Prostate gland (tissue), 2 donors: ENCODE measurements around the gene FNBP1. TPM values are rescaled to one million over a fixed set of nuclear protein-coding genes. Genes with fewer than 3 reads are reported as not detected.

Experiments used
- DNase-seq: peaks from one replicate; pipeline ENCODE4 v3.0.0-alpha.2; 2019; ENCODE audit warnings: low spot score
- H3K27ac ChIP-seq, 2 donors: fragments of 200-600 bp; sonication (generic); 2 replicates each; pipeline ENCODE4 v1.5.1; 2017 to 2019
- H3K27me3 ChIP-seq: fragments of 200-600 bp; sonication (generic); replicated peaks from 2 replicates; pipeline ENCODE4 v1.5.1; 2019; ENCODE audit not compliant: insufficient read depth
- H3K36me3 ChIP-seq, 2 donors: fragments of 200-600 bp; sonication (generic); 1 replicate in 1 of 2; 2 replicates in 1 of 2; pipeline versions ENCODE4 v1.5.1 to v1.8.1; 2017 to 2019
- H3K4me1 ChIP-seq: fragments of 200-600 bp; sonication (generic); replicated peaks from 2 replicates; pipeline ENCODE4 v1.5.1; 2019
- H3K4me3 ChIP-seq, 2 donors: fragments of 200-600 bp; sonication (generic); 2 replicates each; pipeline ENCODE4 v1.5.1; 2017 to 2019
- H3K9me3 ChIP-seq: fragments of 200-600 bp; sonication (generic); 2 replicates; pipeline ENCODE4 v1.5.1; 2017
- POLR2A ChIP-seq: fragments of 450-650 bp; IDR thresholded peaks from one replicate; pipeline ENCODE4 v1.6.1; 2016; ENCODE audit warnings: antibody characterized with exemption, mild to moderate bottlenecking
- POLR2AphosphoS5 ChIP-seq: sonication (generic); formaldehyde crosslinking; IDR thresholded peaks from one replicate; pipeline ENCODE4 v1.6.1; 2017; ENCODE audit warnings: antibody characterized with exemption
- WGBS: methylation state at CpG from one replicate; pipeline ENCODE4 v1.1.5; 2018; 5-methylcytosine and 5-hydroxymethylcytosine counted together
- intact Hi-C: fragments of 100-400 bp; cut with DNase I; formaldehyde crosslinking; loops from one replicate; pipeline ENCODE4 v1.14.2; 2022
- total RNA-seq, 2 donors: library from RNA; depleted of rRNA; stranded (reverse); fragments of >200 nt; gene quantifications; one replicate each; pipeline ENCODE4 v1.1.0, GENCODE V29; 2016
- TF ChIP-seq, protein P1 (sequence below), 4 experiments: fragments of 200-600 bp in 2 of 4; fragments of 450-650 bp in 2 of 4; sonication (generic) in 2 of 4; IDR thresholded peaks; 1 replicate in 3 of 4; 2 replicates in 1 of 4; pipeline ENCODE4 v1.5.1; 2016 to 2019; ENCODE audit warnings: antibody characterized with exemption in 4 of 4, mild to moderate bottlenecking in 2 of 4, moderate library complexity in 2 of 4

The FNBP1 gene
- total RNA-seq, 2 donors from 2014 or later: 34.6 to 93.7 TPM

DNA sequence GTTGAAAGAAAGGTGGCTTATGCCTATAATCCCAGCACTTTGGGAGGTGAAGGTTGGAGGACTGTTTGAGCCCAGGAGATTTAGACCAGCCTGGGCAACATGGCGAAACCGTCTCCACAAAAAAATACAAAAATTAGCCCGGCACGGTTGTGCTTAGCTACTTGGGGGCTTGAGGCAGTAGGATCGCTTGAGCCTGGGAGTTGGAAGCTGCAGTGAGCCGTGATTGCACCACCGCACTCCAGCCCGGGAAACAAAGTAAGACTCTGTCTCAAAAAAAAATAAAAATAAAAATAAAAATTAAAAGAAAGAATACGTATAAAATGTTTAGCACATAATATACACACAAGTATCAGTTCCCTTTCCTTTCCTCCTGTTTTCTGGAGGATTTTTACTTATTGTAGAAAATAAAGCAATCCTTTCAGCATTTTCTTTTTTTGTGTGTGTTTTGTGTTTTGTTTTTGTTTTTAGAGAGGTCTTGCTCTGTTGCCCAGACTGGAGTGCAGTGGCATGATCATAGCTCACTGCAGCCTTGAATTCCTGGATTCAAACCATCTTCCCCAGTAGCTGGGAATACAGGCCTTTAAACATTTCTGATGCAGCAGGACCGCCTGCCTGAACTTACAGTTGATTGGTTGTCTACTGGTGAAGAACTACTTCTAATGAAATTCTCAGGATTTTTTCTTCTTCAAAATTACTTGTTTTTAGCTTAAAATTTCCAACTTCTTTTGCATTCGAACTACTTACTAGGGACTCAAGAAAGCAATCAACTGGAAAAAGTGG lies 6.6 kb upstream of the FNBP1 start:
- TF ChIP-seq, protein P1, sequence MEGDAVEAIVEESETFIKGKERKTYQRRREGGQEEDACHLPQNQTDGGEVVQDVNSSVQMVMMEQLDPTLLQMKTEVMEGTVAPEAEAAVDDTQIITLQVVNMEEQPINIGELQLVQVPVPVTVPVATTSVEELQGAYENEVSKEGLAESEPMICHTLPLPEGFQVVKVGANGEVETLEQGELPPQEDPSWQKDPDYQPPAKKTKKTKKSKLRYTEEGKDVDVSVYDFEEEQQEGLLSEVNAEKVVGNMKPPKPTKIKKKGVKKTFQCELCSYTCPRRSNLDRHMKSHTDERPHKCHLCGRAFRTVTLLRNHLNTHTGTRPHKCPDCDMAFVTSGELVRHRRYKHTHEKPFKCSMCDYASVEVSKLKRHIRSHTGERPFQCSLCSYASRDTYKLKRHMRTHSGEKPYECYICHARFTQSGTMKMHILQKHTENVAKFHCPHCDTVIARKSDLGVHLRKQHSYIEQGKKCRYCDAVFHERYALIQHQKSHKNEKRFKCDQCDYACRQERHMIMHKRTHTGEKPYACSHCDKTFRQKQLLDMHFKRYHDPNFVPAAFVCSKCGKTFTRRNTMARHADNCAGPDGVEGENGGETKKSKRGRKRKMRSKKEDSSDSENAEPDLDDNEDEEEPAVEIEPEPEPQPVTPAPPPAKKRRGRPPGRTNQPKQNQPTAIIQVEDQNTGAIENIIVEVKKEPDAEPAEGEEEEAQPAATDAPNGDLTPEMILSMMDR (IDR thresholded peaks at IDR 0.05): no peak
- TF ChIP-seq POLR2AphosphoS5 (no peak), POLR2A (no peak)
- Histone ChIP-seq H3K27me3 (no peaks in the 10 kb centered on the region), H3K4me3 (no peak overlapping the region), H3K27ac (no peak overlapping the region), H3K36me3 (no peaks in the 10 kb centered on the region), H3K4me1 (peaks cover 19% of the 10 kb centered on the region), H3K9me3 (no peaks in the 10 kb centered on the region)
- DNase-seq: no peak
- 82% methylated on average over 11 of the region's 11 CpGs for WGBS
- intact Hi-C loops: loop anchor here (5.0 kb wide), 1 partner anchor 48 kb away; no protein-coding TSS in a partner anchor

DNA sequence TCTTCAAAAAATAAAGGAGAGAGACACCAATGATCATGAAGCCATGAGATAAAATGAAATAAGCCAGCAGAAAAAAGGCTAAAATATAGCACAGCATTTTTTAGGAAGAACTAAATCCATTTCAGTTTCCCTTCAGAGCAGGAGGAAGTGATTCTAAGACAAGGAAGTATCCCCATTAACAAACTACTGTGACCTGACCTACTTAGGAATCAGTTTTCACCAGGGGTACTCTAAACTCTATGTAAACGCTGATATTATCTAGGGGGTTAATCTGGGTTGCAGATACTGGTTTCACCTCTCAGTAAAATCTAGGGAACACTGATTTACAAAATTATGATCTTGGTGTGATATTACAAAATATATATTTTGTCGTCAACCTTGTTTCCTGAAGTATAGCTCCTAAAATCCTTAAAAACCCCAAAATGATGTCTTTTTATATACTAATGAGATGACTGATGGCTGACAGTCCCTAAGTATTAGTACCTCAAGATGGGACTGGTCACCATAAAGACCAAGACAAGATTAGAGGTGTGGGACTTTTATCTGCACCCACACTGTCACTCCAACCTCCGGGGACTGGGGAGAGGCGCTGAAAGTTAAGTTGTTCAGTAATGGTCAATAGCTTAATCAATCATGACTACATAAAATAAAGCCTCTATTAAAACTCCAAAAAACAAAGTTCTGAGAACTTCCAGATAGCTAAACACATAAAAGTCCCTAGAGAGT lies 2.9 kb upstream of the FNBP1 start:
- TF ChIP-seq, protein P1 (IDR thresholded peaks at IDR 0.05): no peak
- no peak for TF ChIP-seq POLR2A
- TF ChIP-seq POLR2AphosphoS5: no peak
- no peaks in the 10 kb centered on the region for H3K36me3 ChIP-seq
- WGBS: 67% methylated on average over 4 of the region's 4 CpGs
- H3K27me3 ChIP-seq: no peaks in the 10 kb centered on the region
- no peak for DNase-seq
- peaks cover 10% of the 10 kb centered on the region for H3K4me1 ChIP-seq
- peak overlapping the region; percentile 21 to 95 for H3K27ac ChIP-seq
- intact Hi-C loops: no loop called here
- H3K4me3 ChIP-seq: no peak overlapping the region
- H3K9me3 ChIP-seq: no peaks in the 10 kb centered on the region

DNA sequence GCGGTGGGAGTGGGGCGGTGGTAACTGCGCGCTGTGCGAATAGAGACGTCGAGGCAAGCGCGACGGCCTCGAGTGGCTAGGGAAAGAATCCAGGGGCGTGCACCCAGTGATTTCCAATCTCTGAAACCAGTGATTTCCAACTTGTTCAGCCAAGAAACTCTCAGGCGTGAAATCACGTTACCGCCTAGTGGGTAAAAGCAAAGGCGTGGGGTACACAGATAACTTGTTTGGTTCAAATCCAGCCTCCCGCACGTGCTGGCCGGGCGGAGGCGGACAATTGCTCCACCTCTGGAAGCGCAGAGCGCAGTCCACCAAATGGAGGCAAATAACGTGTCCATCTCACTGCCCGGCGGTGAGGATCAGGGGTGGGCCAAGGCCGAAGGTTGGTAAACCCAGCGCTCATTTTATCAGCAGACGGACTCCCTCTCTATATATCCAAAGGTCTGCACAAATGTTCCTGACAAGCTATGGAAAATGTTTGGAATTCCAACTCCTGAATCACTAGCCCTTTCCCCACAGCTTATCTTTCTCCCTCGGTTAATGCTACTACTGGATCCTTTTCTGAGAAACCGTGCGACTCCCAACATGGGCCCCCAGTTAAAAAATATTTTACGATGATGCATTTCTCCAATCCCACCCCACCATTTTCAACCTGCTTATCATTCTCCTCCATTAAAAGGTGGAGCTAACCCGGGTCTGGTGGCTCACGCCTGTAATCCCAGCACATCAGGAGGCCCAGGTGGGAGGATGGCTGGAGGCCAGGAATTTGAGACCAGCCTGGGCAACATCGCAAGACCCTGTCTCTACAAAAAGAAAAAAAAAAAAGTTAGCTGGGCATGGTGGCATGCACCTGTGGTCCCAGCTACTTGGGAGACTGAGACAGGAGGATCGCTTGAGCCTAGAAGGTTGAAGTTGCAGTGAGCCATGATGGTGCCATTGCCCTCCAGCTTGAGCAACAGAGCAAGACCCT lies 950 bp upstream of the FNBP1 start:
- peaks cover 10% of the 10 kb centered on the region for H3K4me1 ChIP-seq
- DNase-seq: peak; percentile 36
- H3K27me3 ChIP-seq: no peaks in the 10 kb centered on the region
- H3K9me3 ChIP-seq: no peaks in the 10 kb centered on the region
- WGBS: 24% methylated on average over 37 of the region's 37 CpGs
- H3K36me3 ChIP-seq: no peaks in the 10 kb centered on the region
- peak overlapping the region; percentile 95 for H3K27ac ChIP-seq
- intact Hi-C loops: loop anchor here (1.0 to 5.0 kb wide), 2 partner anchors 82 to 158 kb away; no protein-coding TSS in a partner anchor
- peak overlapping the region; percentile 80 to 99 for H3K4me3 ChIP-seq
- TF ChIP-seq POLR2A (no peak), POLR2AphosphoS5 (no peak)
- TF ChIP-seq, protein P1 (IDR thresholded peaks at IDR 0.05): no peak

DNA sequence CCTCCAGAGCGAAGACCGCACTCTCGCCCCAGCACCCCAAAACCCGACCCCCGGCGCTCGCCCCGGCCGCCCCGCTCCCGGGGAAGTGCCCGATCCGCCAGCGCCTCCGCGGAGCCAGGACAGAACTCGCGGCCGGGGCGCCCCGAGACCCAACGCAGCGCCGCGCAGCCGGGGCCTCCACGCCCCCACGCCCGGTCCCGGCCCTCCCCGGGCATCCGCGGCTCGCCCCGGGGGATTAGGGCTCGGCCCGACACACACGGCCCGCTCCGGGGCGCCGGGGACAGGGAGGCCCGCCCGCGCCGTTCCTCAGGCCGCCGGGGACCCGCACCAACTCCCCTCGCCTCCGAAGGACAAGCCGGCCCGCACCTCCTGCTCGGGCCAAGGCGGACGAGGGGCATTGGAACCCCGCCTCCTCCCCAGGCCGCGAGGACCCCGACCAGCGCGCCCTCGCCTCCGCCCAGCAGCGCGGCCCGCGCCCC lies 544 bp downstream of the FNBP1 start:
- peaks cover 10% of the 10 kb centered on the region for H3K4me1 ChIP-seq
- no peak for DNase-seq
- 1% methylated on average over 32 of the region's 68 CpGs for WGBS

More for the DNA sequence above, 544 bp downstream of the FNBP1 start:
- TF ChIP-seq POLR2AphosphoS5 (no peak), POLR2A (no peak)
- TF ChIP-seq, protein P1 (IDR thresholded peaks at IDR 0.05): no peak
- intact Hi-C loops: loop anchor here (5.0 kb wide), 1 partner anchor 80 kb away; no protein-coding TSS in a partner anchor
- no peaks in the 10 kb centered on the region for H3K27me3 ChIP-seq
- no peaks in the 10 kb centered on the region for H3K36me3 ChIP-seq
- H3K4me3 ChIP-seq: peak overlapping the region; percentile 80 to 99
- H3K9me3 ChIP-seq: no peaks in the 10 kb centered on the region
- peak overlapping the region; percentile 95 for H3K27ac ChIP-seq
